T-cell (primary cell): ENCODE data around the gene SCMH1. TPM values are rescaled to one million over a fixed set of nuclear protein-coding genes. Genes with fewer than 3 reads are reported as not detected.
A peak's percentile ranks its signal among the peaks of the same experiment; 100 is the strongest.

ENCODE experiments used
- ATAC-seq, 4 experiments: fragments of 200-7000 bp in 3 of 4; fragments of 150-1000 bp in 1 of 4; cut with Tn5 transposase; replicated peaks in 1 of 4; 1 replicate in 3 of 4; 2 replicates in 1 of 4; pipeline ENCODE4 v1.10.0; 2021; ENCODE audit warnings: moderate library complexity in 3 of 4, mild to moderate bottlenecking in 2 of 4, moderate number of reproducible peaks in 1 of 4
- CTCF ChIA-PET, 2 donors: fragments of 300-600 bp; sonication (Branson Sonifier 250); formaldehyde crosslinking; loops; one replicate each; lab custom pipeline; 2022; ENCODE audit warnings: antibody characterized with exemption in 2 of 2; lab: Charles Lee
- POLR2A ChIA-PET, 2 donors: fragments of 300-600 bp; sonication (Branson Sonifier 250); formaldehyde crosslinking; loops; one replicate each; lab custom pipeline; 2022; ENCODE audit warnings: antibody characterized with exemption in 2 of 2; lab: Charles Lee
- DNase-seq, 35 experiments: peaks; one replicate each; pipeline versions ENCODE4 v3.0.0 to v3.0.0-alpha.2; 2013 to 2023
- H3K27ac ChIP-seq: one replicate; pipeline ENCODE4 v1.5.1; 2013; ENCODE audit warnings: low read length
- H3K27me3 ChIP-seq, 2 experiments: replicated peaks in 1 of 2; 1 replicate in 1 of 2; 2 replicates in 1 of 2; pipeline versions ENCODE4 v1.6.1 to v1.7.0; 2013; ENCODE audit warnings: low read length in 1 of 2, mixed read lengths in 1 of 2; ENCODE audit not compliant: control insufficient read depth in 2 of 2, insufficient read depth in 2 of 2; ENCODE audit errors: extremely low read depth in 1 of 2
- H3K36me3 ChIP-seq, 2 donors: 1 replicate in 1 of 2; 2 replicates in 1 of 2; pipeline versions ENCODE4 v1.6.1 to v1.7.0; 2013; ENCODE audit warnings: low read length in 1 of 2; ENCODE audit not compliant: control insufficient read depth in 2 of 2, insufficient read depth in 1 of 2; ENCODE audit errors: extremely low read depth in 1 of 2
- H3K4me1 ChIP-seq, 2 experiments: 1 replicate in 1 of 2; 2 replicates in 1 of 2; pipeline versions ENCODE4 v1.6.1 to v1.7.0; 2013; ENCODE audit warnings: low read length in 2 of 2, mixed read lengths in 1 of 2; ENCODE audit not compliant: insufficient read depth in 2 of 2, control insufficient read depth in 1 of 2; ENCODE audit errors: extremely low read depth in 1 of 2
- H3K4me3 ChIP-seq, 2 donors: 1 replicate in 1 of 2; 2 replicates in 1 of 2; pipeline versions ENCODE4 v1.5.1 to v1.7.0; 2013; ENCODE audit warnings: mild to moderate bottlenecking in 2 of 2, low read length in 1 of 2, moderate library complexity in 1 of 2; ENCODE audit not compliant: control insufficient read depth in 1 of 2; ENCODE audit errors: extremely low read depth in 1 of 2
- H3K9me3 ChIP-seq: 2 replicates; pipeline ENCODE4 v1.7.0; 2013
- H3K27ac Mint-ChIP-seq, 2 donors: one replicate each; pipeline ENCODE4 v1.8.0; 2020 to 2021; ENCODE audit warnings: mild to moderate bottlenecking in 2 of 2, mixed read lengths in 2 of 2
- H3K27me3 Mint-ChIP-seq, 2 donors: one replicate each; pipeline ENCODE4 v1.8.0; 2021 to 2022; ENCODE audit warnings: mixed read lengths in 2 of 2
- H3K36me3 Mint-ChIP-seq: one replicate; pipeline ENCODE4 v1.8.0; 2021; ENCODE audit warnings: mixed read lengths
- H3K4me1 Mint-ChIP-seq, 3 donors: one replicate each; pipeline ENCODE4 v1.8.0; 2020 to 2022; ENCODE audit warnings: mixed read lengths in 3 of 3, mild to moderate bottlenecking in 1 of 3
- H3K4me3 Mint-ChIP-seq, 3 donors: one replicate each; pipeline ENCODE4 v1.8.0; 2020 to 2022; ENCODE audit warnings: mild to moderate bottlenecking in 3 of 3, mixed read lengths in 3 of 3, moderate library complexity in 3 of 3
- H3K9me3 Mint-ChIP-seq, 3 donors: one replicate each; pipeline ENCODE4 v1.8.0; 2020 to 2022; ENCODE audit warnings: mixed read lengths in 3 of 3
- WGBS: methylation state at CpG from one replicate; pipeline ENCODE4 v1.1.5; 2013; ENCODE audit warnings: missing lambda C conversion rate; ENCODE audit not compliant: insufficient coverage; 5-methylcytosine and 5-hydroxymethylcytosine counted together
- total RNA-seq, 35 experiments: library from RNA in 6 of 35; stranded (reverse) in 6 of 35; fragments of 120-200 nt in 1 of 35; gene quantifications; one replicate each; pipeline versions ENCODE4 v1.2.1 to v1.2.4 and lab custom pipeline; 2013 to 2026

Gene SCMH1
- total RNA-seq, 5 donors from 2014 or later (not counting 1 experiment from before 2014, with no cell fraction given), result 14.8 to 24.2 (median 19.6) TPM

DNA sequence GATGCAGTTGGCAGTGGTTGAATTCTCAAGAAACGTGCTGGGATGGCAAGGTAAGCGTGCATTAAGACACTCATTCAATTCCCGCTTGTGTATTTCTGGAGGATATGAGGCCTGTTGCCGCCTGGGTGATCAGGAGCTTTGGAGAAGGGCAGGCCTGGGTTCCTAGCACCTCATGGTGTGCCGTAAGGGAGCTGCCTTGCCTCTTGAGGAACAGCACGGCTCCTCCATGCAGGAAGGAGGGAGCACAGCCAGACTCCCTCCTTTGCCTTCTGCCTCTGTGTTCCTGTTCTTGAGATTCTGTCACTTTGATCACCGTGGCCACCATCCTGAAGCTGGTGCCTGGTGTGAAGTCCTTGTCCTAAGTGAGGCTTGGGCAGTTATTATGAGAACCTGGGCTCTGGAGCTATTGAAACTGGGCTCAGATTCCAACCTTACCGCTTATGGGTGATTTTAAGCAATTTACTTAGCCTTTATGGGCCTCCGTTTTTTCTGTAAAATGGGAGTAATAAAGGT, 238.9 kb downstream of the SCMH1 start:
- peaks cover 59% of the 10 kb centered on the region for H3K36me3 Mint-ChIP-seq
- 93% methylated on average over 7 of the region's 9 CpGs for WGBS

DNA sequence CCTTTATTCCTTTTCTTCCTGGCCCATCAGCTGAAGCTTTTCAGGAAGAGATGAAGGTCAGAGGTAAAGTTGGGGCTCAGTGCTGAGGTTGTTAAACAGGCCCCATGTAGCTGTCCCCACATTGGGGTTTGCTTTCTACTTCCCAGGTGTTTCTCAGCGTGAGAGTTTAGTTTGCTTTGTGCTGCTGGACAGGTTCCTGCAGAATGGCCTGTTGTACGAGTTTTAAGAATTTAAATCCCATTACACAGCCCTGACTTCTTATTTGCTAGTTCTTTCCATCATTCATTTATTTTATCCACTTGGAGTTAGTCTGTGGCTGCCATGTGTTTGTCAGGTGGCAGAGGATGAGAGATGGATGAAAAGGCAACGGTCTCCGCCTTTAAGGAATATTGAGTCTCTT, 243.4 kb downstream of the SCMH1 start:
- CTCF ChIA-PET, result no interaction called here
- H3K27ac ChIP-seq, result no peak overlapping the region
- H3K4me3 Mint-ChIP-seq, result no peak overlapping the region
- peaks cover 58% of the 10 kb centered on the region for H3K36me3 Mint-ChIP-seq
- H3K36me3 ChIP-seq, result peaks cover 20 to 71% of the 10 kb centered on the region in 2 donors
- peaks cover 5 to 9% of the 10 kb centered on the region in 2 experiments for H3K4me1 ChIP-seq
- H3K9me3 Mint-ChIP-seq, result no peaks in the 10 kb centered on the region
- no peaks in the 10 kb centered on the region for H3K27me3 Mint-ChIP-seq
- H3K4me1 Mint-ChIP-seq, result peaks cover 14 to 19% (median 18%) of the 10 kb centered on the region in 3 donors
- POLR2A ChIA-PET, result no interaction called here
- no peak overlapping the region for H3K27ac Mint-ChIP-seq
- H3K4me3 ChIP-seq, result no peak overlapping the region
- ATAC-seq, result no peak
- H3K27me3 ChIP-seq, result no peaks in the 10 kb centered on the region
- no peak for DNase-seq
- 94% methylated on average over 2 of the region's 4 CpGs for WGBS
- H3K9me3 ChIP-seq, result no peaks in the 10 kb centered on the region

More for the DNA sequence above, 238.9 kb downstream of the SCMH1 start:
- Histone ChIP-seq H3K27ac (peak overlapping the region; percentile 7), H3K36me3 (peaks cover 27 to 68% of the 10 kb centered on the region in 2 donors), H3K4me3 (no peak overlapping the region), H3K27me3 (no peaks in the 10 kb centered on the region), H3K9me3 (no peaks in the 10 kb centered on the region), H3K4me1 (peaks cover 5 to 13% of the 10 kb centered on the region in 2 experiments)
- H3K9me3 Mint-ChIP-seq, result no peaks in the 10 kb centered on the region
- ATAC-seq (peak in 1 of 4 experiments; percentile 8), DNase-seq (no peak)
- H3K27me3 Mint-ChIP-seq, result no peaks in the 10 kb centered on the region
- ChIA-PET CTCF (interaction anchor here (0.5 to 2.4 kb wide), 8 partner anchors 9 to 237 kb away, joined by 3 to 17 read pairs (median 4); partner anchors contain the start of genes CTPS1 (in 1 of the 2) and SLFNL1 (in 1 of the 2)), POLR2A (interaction anchor here in 1 of 2 donors (0.7 to 1.5 kb wide), 2 partner anchors 24 to 515 kb away, joined by 3 to 6 read pairs; partner anchors contain the start of gene CTPS1)
- peak overlapping the region in 1 of 3 donors; percentile 32 for H3K4me3 Mint-ChIP-seq
- H3K4me1 Mint-ChIP-seq, result peaks cover 18 to 22% (median 21%) of the 10 kb centered on the region in 3 donors
- peak overlapping the region; percentile 21 to 46 for H3K27ac Mint-ChIP-seq

DNA sequence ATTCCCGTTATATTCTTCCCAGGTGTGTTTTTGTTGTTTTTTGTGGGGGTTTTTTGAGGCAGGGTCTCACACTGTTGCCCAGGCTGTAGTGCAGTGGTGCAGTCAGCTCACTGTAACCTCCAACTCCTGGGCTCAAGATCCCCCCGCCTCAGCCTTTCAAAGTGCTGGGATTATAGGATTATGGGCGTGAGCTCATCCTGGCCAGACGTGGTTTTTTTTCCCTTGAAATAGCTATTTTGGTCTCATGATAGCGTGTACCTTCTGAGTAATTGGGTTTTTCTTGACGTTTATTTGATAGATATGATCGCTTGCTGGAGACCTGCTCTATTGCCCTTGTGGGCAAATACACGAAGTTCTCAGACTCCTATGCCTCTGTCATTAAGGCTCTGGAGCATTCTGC, 245.0 kb downstream of the SCMH1 start:
- H3K4me3 Mint-ChIP-seq, result no peak overlapping the region
- peaks cover 0 to 4% (median 3%) of the 10 kb centered on the region in 3 donors for H3K4me1 Mint-ChIP-seq
- 88% methylated on average over 4 of the region's 8 CpGs for WGBS
- no peak overlapping the region for H3K27ac ChIP-seq
- H3K36me3 ChIP-seq, result peaks cover 20 to 78% of the 10 kb centered on the region in 2 donors
- H3K9me3 ChIP-seq, result no peaks in the 10 kb centered on the region
- CTCF ChIA-PET, result interaction anchor here in 1 of 2 donors (0.6 to 1.2 kb wide), 2 partner anchors 10 to 753 kb away, joined by 3 read pairs; no protein-coding TSS in a partner anchor
- H3K27me3 ChIP-seq, result no peaks in the 10 kb centered on the region
- DNase-seq, result no peak
- H3K9me3 Mint-ChIP-seq, result no peaks in the 10 kb centered on the region
- peaks cover 56% of the 10 kb centered on the region for H3K36me3 Mint-ChIP-seq
- POLR2A ChIA-PET, result no interaction called here
- H3K4me3 ChIP-seq, result no peak overlapping the region
- H3K27me3 Mint-ChIP-seq, result no peaks in the 10 kb centered on the region
- H3K27ac Mint-ChIP-seq, result no peak overlapping the region
- no peak for ATAC-seq
- H3K4me1 ChIP-seq, result no peaks in the 10 kb centered on the region

DNA sequence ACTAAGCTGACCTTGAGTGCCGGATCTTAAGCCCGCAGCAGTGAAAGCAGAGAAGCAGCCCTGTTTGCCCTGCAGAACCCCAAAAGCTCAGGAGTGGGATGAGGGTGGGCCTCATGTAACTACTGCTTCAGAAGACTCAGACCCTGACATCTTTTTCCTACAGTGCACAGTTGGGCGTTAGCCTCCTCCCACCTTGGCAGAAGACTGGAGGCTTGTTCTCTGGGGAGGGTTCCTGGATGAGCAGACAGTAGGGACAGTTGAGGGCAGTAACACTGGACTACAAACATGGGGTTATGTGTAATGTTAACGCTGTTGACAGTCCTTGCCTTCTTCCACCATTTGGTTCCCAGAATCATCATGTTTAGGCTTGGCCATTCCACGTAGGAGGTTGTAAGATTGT, 253.0 kb downstream of the SCMH1 start:
- H3K36me3 Mint-ChIP-seq, result peaks cover 81% of the 10 kb centered on the region
- Histone ChIP-seq H3K36me3 (peaks cover 7 to 81% of the 10 kb centered on the region in 2 donors), H3K4me3 (no peak overlapping the region), H3K27ac (no peak overlapping the region), H3K9me3 (no peaks in the 10 kb centered on the region), H3K27me3 (no peaks in the 10 kb centered on the region), H3K4me1 (no peaks in the 10 kb centered on the region)
- no peak for ATAC-seq
- ChIA-PET POLR2A (no interaction called here), CTCF (no interaction called here)
- H3K4me3 Mint-ChIP-seq, result no peak overlapping the region
- no peaks in the 10 kb centered on the region for H3K27me3 Mint-ChIP-seq
- no peak for DNase-seq
- peaks cover 0 to 1% (median 0%) of the 10 kb centered on the region in 3 donors for H3K4me1 Mint-ChIP-seq
- no peaks in the 10 kb centered on the region for H3K9me3 Mint-ChIP-seq
- H3K27ac Mint-ChIP-seq, result no peak overlapping the region
- no CpG with 5 or more reads among the region's 5 CpGs for WGBS

DNA sequence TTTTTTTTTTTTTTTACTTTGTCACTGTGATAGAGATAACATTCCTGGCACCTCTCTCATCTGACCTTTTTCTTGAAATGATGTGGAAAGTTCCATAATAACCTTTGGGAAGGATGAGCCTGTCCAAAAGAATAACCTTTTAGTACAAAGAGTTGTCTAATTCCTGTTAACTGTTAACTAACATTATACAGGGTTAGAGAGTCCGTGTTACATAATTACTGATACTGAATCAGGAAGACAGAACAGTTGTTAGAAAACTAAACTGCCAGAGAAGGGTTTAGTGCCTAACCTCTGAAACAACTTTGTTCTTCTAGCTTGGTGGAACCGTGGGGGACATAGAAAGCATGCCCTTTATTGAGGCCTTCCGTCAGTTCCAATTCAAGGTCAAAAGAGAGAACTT, 253.8 kb downstream of the SCMH1 start:
- Mint-ChIP-seq H3K9me3 (no peaks in the 10 kb centered on the region), H3K4me1 (peaks cover 0 to 5% (median 1%) of the 10 kb centered on the region in 3 donors), H3K27ac (peak overlapping the region in 1 of 2 donors; percentile 2), H3K4me3 (no peak overlapping the region), H3K27me3 (no peaks in the 10 kb centered on the region), H3K36me3 (peaks cover 84% of the 10 kb centered on the region)
- ChIA-PET POLR2A (no interaction called here), CTCF (no interaction called here)
- WGBS, result no CpG with 5 or more reads among the region's 3 CpGs
- Histone ChIP-seq H3K4me3 (no peak overlapping the region), H3K9me3 (no peaks in the 10 kb centered on the region), H3K27me3 (no peaks in the 10 kb centered on the region), H3K36me3 (peaks cover 7 to 81% of the 10 kb centered on the region in 2 donors), H3K27ac (no peak overlapping the region), H3K4me1 (no peaks in the 10 kb centered on the region)
- DNase-seq (no peak), ATAC-seq (no peak)

DNA sequence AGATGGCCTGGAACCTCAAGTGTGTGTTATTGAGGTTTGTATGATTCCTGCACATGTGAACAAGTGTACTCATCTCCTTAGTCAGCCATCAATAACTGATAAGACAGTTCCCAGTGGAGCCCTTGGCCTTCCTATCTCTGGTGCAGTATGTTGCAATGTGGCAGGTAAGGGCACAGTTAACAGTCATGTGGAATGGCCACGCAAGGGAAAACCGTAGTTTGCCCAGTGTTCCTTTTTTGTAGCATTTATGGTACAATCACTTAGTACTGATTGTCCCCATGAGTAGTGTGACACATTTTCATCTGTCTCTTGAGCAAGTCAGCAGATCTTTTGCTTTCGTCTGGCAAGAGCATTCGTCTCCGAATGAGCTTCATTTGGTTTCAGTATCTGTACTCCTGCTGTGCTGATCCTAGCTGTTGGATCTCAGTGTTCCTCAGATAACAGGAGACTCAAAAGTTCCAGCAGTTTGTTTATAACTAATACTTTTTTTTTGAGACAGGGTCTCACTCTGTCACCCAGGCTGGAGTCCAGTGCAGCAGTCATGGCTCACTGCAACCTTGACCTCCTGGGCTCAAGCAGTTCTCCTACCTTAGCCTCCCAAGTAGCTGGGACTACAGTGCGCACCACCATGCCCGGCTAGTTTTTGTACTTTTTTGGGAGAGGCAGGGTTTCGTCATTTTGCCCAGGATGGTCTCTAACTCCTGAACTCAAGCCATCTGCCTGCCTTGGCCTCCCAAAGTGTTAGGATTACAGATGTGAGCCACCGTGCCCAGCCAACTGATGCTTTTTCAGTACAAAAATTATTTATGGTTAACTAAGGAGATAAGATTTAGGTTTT, 254.4 kb downstream of the SCMH1 start:
- Histone ChIP-seq H3K27me3 (no peaks in the 10 kb centered on the region), H3K9me3 (no peaks in the 10 kb centered on the region), H3K36me3 (peaks cover 7 to 77% of the 10 kb centered on the region in 2 donors), H3K27ac (no peak overlapping the region), H3K4me1 (no peaks in the 10 kb centered on the region), H3K4me3 (no peak overlapping the region)
- peaks cover 86% of the 10 kb centered on the region for H3K36me3 Mint-ChIP-seq
- peaks cover 0 to 7% (median 3%) of the 10 kb centered on the region in 3 donors for H3K4me1 Mint-ChIP-seq
- CTCF ChIA-PET, result no interaction called here
- H3K27me3 Mint-ChIP-seq, result no peaks in the 10 kb centered on the region
- no peaks in the 10 kb centered on the region for H3K9me3 Mint-ChIP-seq
- POLR2A ChIA-PET, result no interaction called here
- no peak overlapping the region for H3K27ac Mint-ChIP-seq
- no peak for ATAC-seq
- no peak overlapping the region for H3K4me3 Mint-ChIP-seq
- no peak for DNase-seq
- 98% methylated on average over 5 of the region's 9 CpGs for WGBS
